IPS-18c (cell line): Measurements from ENCODE around the gene SMC1B.
"Not testable (repeated sequence)": the region's sequence is repeated elsewhere in the genome, so short reads cannot be mapped to it uniquely, and the experiment has no call there.

ENCODE experiments used
- H3K4me3 ChIP-seq: 2 replicates; pipeline ENCODE4 v1.7.0; 2013; ENCODE audit warnings: low read depth, mild to moderate bottlenecking, low read length, moderate library complexity; ENCODE audit not compliant: insufficient read depth
- H3K9me3 ChIP-seq: one replicate; pipeline ENCODE4 v1.6.1; 2013; ENCODE audit warnings: mild to moderate bottlenecking, low read length, moderate library complexity; ENCODE audit not compliant: control insufficient read depth, insufficient read depth

The SMC1B gene

DNA sequence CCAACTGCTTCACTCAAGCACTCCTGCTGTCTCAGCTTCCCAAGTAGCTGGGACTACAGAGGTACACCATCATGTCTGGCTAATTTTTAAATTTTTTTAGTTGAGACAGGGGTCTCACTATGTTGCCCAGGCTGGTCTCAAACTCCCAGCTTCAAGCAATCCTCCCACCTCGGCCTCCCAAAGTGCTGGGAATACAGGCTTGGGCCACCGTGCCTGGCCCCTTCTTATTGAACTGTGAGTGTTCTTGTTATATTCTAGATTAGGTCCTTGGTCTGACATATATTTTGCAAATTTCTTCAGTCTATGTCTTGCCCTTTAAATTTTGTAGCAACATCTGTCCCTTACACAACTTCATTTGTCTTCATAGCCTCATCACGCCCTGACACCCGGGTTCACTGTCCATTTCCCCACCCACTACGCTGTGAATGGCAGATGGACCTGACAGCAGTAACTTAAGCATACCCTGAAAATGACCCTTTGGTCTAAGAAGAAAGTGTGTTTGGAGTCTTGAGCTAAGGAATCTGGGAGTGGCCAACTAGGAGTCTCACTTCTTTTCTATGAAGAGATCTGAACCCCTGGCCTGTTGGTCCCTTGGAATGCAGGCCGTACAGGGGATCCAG, 107.8 kb downstream of the SMC1B start:
- Histone ChIP-seq H3K4me3 (no peak overlapping the region), H3K9me3 (no peaks in the 10 kb centered on the region)

- no peak overlapping the region for H3K4me3 ChIP-seq
These were observed 108.4 kb downstream of the SMC1B start for GRCh38 chr22:45304971-45305370.

GRCh38 chr22:45303181-45303580, 110.2 kb downstream of the SMC1B start:
- no peaks in the 10 kb centered on the region for H3K9me3 ChIP-seq
- H3K4me3 ChIP-seq: no peak overlapping the region

More at GRCh38 chr22:45304971-45305370, 108.4 kb downstream of the SMC1B start:
- H3K9me3 ChIP-seq: no peaks in the 10 kb centered on the region

GRCh38 chr22:45302751-45303150, 110.6 kb downstream of the SMC1B start:
- Histone ChIP-seq H3K4me3 (no peak overlapping the region), H3K9me3 (no peaks in the 10 kb centered on the region)

GRCh38 chr22:45298934-45299505, 114.4 kb downstream of the SMC1B start:
- no peak overlapping the region for H3K4me3 ChIP-seq
- H3K9me3 ChIP-seq: no peaks in the 10 kb centered on the region

GRCh38 chr22:45296628-45297297, 116.6 kb downstream of the SMC1B start:
- H3K4me3 ChIP-seq: no peak overlapping the region
- H3K9me3 ChIP-seq: peaks cover 2% of the 10 kb centered on the region

DNA sequence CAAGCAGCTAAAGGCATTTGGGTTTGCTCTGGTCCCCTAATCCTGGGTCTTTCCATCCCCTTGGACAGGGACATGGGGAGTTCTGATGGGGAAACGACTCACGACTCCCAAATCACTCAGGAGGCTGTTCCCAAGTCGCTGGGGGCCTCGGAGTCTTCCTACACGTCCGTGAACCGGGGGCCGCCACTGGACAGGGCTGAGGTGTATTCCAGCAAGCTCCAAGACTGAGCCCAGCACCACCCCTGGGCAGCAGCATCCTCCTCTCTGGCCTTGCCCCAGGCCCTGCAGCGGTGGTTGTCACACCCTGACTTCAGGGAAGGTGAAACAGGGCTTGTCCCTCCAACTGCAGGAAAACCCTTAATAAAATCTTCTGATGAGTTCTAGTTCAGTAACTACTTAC, 117.9 kb downstream of the SMC1B start:
- Histone ChIP-seq H3K9me3 (peaks cover 2% of the 10 kb centered on the region), H3K4me3 (no peak overlapping the region)

GRCh38 chr22:45295004-45295403, 118.4 kb downstream of the SMC1B start:
- not testable (repeated sequence) for H3K4me3 ChIP-seq, H3K9me3 ChIP-seq
